Calu3 (cell line): ENCODE results near the gene KSR2. TPM values are rescaled to one million over a fixed set of nuclear protein-coding genes. Genes with fewer than 3 reads are reported as not detected.

Experiments
- BruUV-seq: library from RNA; stranded (reverse); fragments of 400-500 nt; replicated peaks from 2 replicates; lab custom pipeline; 2021; lab: Mats Ljungman, UMichigan
- CTCF ChIA-PET: fragments of 300-600 bp; sonication (Branson Sonifier 250); formaldehyde crosslinking; loops from one replicate; lab custom pipeline; 2022; ENCODE audit warnings: antibody characterized with exemption; lab: Charles Lee
- DNase-seq: peaks from one replicate; pipeline ENCODE4 v3.0.0; 2022
- H3K27ac Mint-ChIP-seq: one replicate; pipeline ENCODE4 v1.8.0; 2022; ENCODE audit warnings: mixed read lengths; ENCODE audit not compliant: unreplicated experiment
- H3K27me3 Mint-ChIP-seq: one replicate; pipeline ENCODE4 v1.8.0; 2022; ENCODE audit warnings: mixed read lengths; ENCODE audit not compliant: unreplicated experiment
- H3K36me3 Mint-ChIP-seq: one replicate; pipeline ENCODE4 v1.8.0; 2022; ENCODE audit warnings: mild to moderate bottlenecking, moderate library complexity, mixed read lengths; ENCODE audit not compliant: insufficient read depth, unreplicated experiment
- H3K4me1 Mint-ChIP-seq: one replicate; pipeline ENCODE4 v1.8.0; 2022; ENCODE audit warnings: mild to moderate bottlenecking, low read depth, mixed read lengths; ENCODE audit not compliant: unreplicated experiment
- H3K4me3 Mint-ChIP-seq: one replicate; pipeline ENCODE4 v1.8.0; 2022; ENCODE audit warnings: mild to moderate bottlenecking, low read depth, moderate library complexity, mixed read lengths; ENCODE audit not compliant: unreplicated experiment
- H3K9me3 Mint-ChIP-seq: one replicate; pipeline ENCODE4 v1.8.0; 2022; ENCODE audit warnings: low read depth, mixed read lengths; ENCODE audit not compliant: unreplicated experiment
- CTCF ChIP-seq: fragments of 200-600 bp; IDR thresholded peaks from one replicate; pipeline ENCODE4 v1.8.0; 2022; ENCODE audit warnings: antibody characterized with exemption; ENCODE audit not compliant: unreplicated experiment
- intact Hi-C: fragments of 100-400 bp; cut with micrococcal nuclease; formaldehyde crosslinking; loops from one replicate; pipeline ENCODE4 v1.10.0; 2022; ENCODE audit not compliant: unreplicated experiment
- total RNA-seq: library from RNA; stranded (reverse); gene quantifications from 2 replicates; pipeline ENCODE4 v1.2.3, GENCODE V29; 2022

KSR2 gene
- total RNA-seq, 1 experiment from 2014 or later = 1.9 TPM

- DNase-seq = no peak
- Mint-ChIP-seq H3K27me3 (no peaks in the 10 kb centered on the region), H3K4me1 (peaks cover 6% of the 10 kb centered on the region), H3K4me3 (no peak overlapping the region), H3K27ac (no peak overlapping the region), H3K36me3 (no peaks in the 10 kb centered on the region), H3K9me3 (peaks cover 5% of the 10 kb centered on the region)
- TF ChIP-seq CTCF = no peak
- intact Hi-C loops = no loop called here
- BruUV-seq = no TSS peak
- CTCF ChIA-PET = interaction anchor here (0.7 kb wide), 1 partner anchor 321 kb away, joined by 5 read pairs; no protein-coding TSS in a partner anchor
Observed at GRCh38 chr12:117689857-117690256, 278.9 kb downstream of the KSR2 start.

GRCh38 chr12:117688446-117688845, 280.3 kb downstream of the KSR2 start:
- TF ChIP-seq CTCF = no peak
- CTCF ChIA-PET = no interaction called here
- Mint-ChIP-seq H3K36me3 (no peaks in the 10 kb centered on the region), H3K27ac (no peak overlapping the region), H3K4me3 (no peak overlapping the region), H3K9me3 (peaks cover 2% of the 10 kb centered on the region), H3K27me3 (no peaks in the 10 kb centered on the region), H3K4me1 (peaks cover 8% of the 10 kb centered on the region)
- DNase-seq = no peak
- BruUV-seq = no TSS peak
- intact Hi-C loops = no loop called here

- BruUV-seq = no TSS peak
- no peak overlapping the region for H3K4me3 Mint-ChIP-seq
- no peak overlapping the region for H3K27ac Mint-ChIP-seq
- DNase-seq = peak; percentile 34
- peaks cover 8% of the 10 kb centered on the region for H3K4me1 Mint-ChIP-seq
- intact Hi-C loops = no loop called here
- TF ChIP-seq CTCF = no peak
- peaks cover 4% of the 10 kb centered on the region for H3K27me3 Mint-ChIP-seq
- no peaks in the 10 kb centered on the region for H3K36me3 Mint-ChIP-seq
- CTCF ChIA-PET = no interaction called here
- H3K9me3 Mint-ChIP-seq = peaks cover 2% of the 10 kb centered on the region
Observed at GRCh38 chr12:117686911-117687377, 281.8 kb downstream of the KSR2 start.

GRCh38 chr12:117686210-117686609, 282.6 kb downstream of the KSR2 start:
- peaks cover 8% of the 10 kb centered on the region for H3K4me1 Mint-ChIP-seq
- CTCF ChIA-PET = interaction anchor here (1.1 kb wide), 2 partner anchors 19 to 319 kb away, joined by 3 to 9 read pairs; no protein-coding TSS in a partner anchor
- no peak overlapping the region for H3K4me3 Mint-ChIP-seq

More at GRCh38 chr12:117686210-117686609, 282.6 kb downstream of the KSR2 start:
- no TSS peak for BruUV-seq
- peaks cover 11% of the 10 kb centered on the region for H3K27me3 Mint-ChIP-seq
- H3K36me3 Mint-ChIP-seq = no peaks in the 10 kb centered on the region
- H3K27ac Mint-ChIP-seq = no peak overlapping the region
- intact Hi-C loops = no loop called here
- DNase-seq = no peak
- TF ChIP-seq CTCF = no peak
- H3K9me3 Mint-ChIP-seq = no peaks in the 10 kb centered on the region
